GM12801 (cell line): Measurements from ENCODE around the gene VPS51.

Source experiments
- CTCF ChIP-seq: IDR thresholded peaks from one replicate; pipeline ENCODE4 v1.5.1; 2011; ENCODE audit warnings: control low read depth; ENCODE audit not compliant: insufficient read length; ENCODE audit errors: extremely low read depth

The VPS51 gene

GRCh38 chr11:65131417-65131776 is 35.4 kb downstream of the VPS51 start:
- TF ChIP-seq CTCF: no peak

GRCh38 chr11:65131895-65132237 is 35.9 kb downstream of the VPS51 start:
- no peak for TF ChIP-seq CTCF

DNA sequence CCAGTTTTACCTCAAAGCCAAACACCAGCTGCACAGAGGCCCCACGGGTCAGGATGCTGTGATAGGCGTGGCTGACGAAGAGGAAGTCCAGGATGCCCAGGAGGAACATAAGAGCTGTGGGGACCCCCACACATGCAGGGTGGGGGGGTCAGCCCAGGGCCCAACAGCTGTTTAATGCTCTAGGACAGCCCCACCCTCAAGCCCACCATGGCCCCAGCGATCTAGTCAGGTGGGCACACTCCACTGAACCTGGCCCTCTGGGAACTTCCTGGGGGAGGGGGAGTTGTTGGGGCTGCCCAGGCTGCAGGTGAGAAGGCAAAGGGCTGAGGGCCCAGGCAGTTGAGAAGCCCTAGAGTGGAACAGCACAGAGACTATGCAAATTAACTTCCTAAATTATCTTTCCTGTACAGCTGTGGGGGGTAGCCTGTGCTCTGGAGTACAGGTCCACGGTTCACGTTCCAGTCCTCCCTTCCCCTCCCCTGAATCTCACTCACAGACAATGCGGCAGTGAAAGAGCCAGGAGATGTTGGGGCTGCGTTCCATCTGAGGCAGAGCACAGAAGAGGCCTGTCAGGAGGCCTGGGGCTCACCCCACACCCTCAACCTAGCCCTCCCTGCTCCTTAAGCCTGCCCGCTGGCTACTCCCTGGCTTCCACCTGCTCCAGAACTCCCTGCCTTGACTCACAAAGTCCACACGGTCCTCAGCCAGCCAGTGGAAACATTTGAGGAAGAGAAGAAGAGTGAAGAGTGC is 36.4 kb downstream of the VPS51 start:
- no peak for TF ChIP-seq CTCF

- TF ChIP-seq CTCF: no peak
These were observed 37.1 kb downstream of the VPS51 start for GRCh38 chr11:65132988-65133700.

DNA sequence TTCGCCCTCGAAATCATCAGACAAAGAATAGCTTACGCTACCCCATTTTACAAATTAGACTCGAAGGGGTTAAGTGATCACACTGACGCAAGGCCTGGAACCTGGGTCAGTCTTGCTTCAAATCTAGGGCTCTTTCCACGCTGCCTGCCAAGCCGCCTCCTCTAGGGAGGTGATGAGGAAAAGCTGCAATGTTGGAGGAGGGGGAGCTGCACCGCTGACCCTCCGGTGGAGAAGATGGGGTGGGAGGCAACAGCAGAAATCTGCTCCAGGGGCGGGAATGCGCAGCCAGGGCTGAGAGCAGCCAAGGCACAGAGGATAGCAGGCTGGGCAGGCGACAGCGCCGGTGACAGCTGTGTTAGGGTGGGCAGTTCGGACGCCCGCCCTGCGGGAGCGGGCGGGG is 37.7 kb downstream of the VPS51 start:
- no peak for TF ChIP-seq CTCF

DNA sequence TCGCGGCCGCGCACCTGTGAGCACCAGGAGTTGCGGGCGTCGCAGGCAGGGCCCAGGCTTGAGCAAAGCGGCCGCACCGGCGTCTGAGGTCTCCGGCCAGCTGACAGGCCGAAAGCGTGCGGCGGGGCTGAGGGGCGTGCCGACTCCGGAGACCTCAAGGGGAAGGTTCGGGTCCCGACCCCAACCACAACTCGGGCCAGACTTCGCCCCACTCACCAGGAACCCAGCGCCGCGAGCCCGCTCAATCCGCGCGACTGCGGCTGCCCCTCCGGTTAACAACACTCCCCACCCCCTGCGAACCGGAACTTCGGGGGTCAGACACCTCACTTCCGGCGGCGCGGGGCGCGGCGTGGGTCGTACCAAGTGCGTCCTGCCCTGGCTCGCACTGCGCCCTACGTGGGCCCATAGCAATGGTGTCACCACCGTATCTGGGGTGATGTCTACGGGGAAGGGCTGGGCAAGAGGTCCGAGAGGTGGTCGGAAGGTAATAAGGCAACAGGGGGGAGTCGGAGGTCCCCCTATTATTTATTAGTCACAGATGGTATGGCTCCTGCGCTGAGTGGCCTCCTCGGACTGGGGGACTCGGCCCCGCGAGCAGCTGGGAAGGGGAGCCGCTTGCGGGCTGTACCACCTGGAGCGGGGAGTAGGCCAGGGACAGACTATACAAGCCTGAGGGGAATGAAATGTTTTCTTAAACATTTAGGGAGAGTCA is 38.4 kb downstream of the VPS51 start, which contains the start of gene SYVN1:
SYVN1 (minus strand) TSS at position 280 of the 712 bp plus-strand sequence. CDS start 918 bp downstream, outside the sequence.
- TF ChIP-seq CTCF: no peak

- no peak for TF ChIP-seq CTCF
These were observed 39.1 kb downstream of the VPS51 start for GRCh38 chr11:65134952-65135632.
